ENCODE measurements around the gene ABCA2. TPM values are rescaled to one million over a fixed set of nuclear protein-coding genes. Genes with fewer than 3 reads are reported as not detected.

Gene ABCA2
- polyA plus RNA-seq, 1 donor (not counting 4 experiments of a cell fraction or from before 2014, with no cell fraction given), result 1.3 TPM

DNA sequence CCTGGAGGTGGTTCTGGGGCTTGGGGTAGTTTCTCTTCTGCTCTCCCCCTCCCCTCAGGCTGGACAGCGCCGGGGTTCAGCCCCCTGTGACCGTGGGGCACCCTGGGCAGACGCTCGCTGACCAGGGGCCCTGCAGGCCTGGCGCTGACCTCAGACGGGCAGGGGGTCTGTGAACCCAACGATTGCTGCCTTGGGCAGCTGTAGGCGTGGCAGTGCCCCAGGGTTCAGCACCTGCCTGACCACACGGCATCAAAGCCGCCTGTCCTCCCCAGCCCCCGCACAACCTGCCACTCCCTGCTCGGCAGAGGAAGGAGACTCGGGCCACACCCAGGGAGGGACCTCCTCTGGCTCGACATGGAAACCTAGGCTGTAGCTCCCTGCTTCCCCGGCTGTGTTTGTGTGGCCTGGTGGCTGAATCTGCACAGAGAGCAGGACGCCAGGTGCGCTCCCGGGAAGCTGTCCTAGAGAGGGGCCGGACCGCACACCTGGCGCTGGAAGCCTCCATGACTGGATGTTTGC is 63.8 kb downstream of the ABCA2 start:
- no peaks in the 10 kb centered on the region for H4K20me1 ChIP-seq (ENCODE audit: control insufficient read depth, extremely low read depth, insufficient read depth, low read length)
- no peaks in the 10 kb centered on the region for H3K36me3 ChIP-seq (ENCODE audit: control insufficient read depth in 2 of 2, extremely low read depth in 1 of 2, insufficient read depth in 2 of 2, low read length in 2 of 2)
- no peak overlapping the region for H3K4me3 ChIP-seq (ENCODE audit: control insufficient read depth in 2 of 3, extremely low read depth in 1 of 3, insufficient read depth in 2 of 3, low read depth in 1 of 3, low read length in 3 of 3)
- H3K9ac ChIP-seq (ENCODE audit: control insufficient read depth, extremely low read depth, insufficient read depth, low read length), result no peak overlapping the region
- dilution Hi-C loops (cut with MboI; ENCODE audit: extremely low pct_ligation_motif_present, low sequenced_read_pairs), result no loop called here
- H3K9me1 ChIP-seq (ENCODE audit: control insufficient read depth, extremely low read depth, insufficient read depth, low read length), result no peaks in the 10 kb centered on the region
- H3K27me3 ChIP-seq (ENCODE audit: control insufficient read depth, extremely low read depth, insufficient read depth, low read length), result no peaks in the 10 kb centered on the region
- H3K9me3 ChIP-seq (ENCODE audit: control insufficient read depth, low read depth, low read length), result no peaks in the 10 kb centered on the region
- TF ChIP-seq, protein P1, sequence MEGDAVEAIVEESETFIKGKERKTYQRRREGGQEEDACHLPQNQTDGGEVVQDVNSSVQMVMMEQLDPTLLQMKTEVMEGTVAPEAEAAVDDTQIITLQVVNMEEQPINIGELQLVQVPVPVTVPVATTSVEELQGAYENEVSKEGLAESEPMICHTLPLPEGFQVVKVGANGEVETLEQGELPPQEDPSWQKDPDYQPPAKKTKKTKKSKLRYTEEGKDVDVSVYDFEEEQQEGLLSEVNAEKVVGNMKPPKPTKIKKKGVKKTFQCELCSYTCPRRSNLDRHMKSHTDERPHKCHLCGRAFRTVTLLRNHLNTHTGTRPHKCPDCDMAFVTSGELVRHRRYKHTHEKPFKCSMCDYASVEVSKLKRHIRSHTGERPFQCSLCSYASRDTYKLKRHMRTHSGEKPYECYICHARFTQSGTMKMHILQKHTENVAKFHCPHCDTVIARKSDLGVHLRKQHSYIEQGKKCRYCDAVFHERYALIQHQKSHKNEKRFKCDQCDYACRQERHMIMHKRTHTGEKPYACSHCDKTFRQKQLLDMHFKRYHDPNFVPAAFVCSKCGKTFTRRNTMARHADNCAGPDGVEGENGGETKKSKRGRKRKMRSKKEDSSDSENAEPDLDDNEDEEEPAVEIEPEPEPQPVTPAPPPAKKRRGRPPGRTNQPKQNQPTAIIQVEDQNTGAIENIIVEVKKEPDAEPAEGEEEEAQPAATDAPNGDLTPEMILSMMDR (optimal IDR thresholded peaks at IDR 0.05 in 1 of 3, IDR thresholded peaks at IDR 0.05 in 1 of 3, conservative IDR thresholded peaks at IDR 0.05 in 1 of 3; ENCODE audit: extremely low read depth in 1 of 3, insufficient read depth in 2 of 3, low read length in 3 of 3), result no peak
- no peak for TF ChIP-seq EZH2 (IDR thresholded peaks at IDR 0.05; ENCODE audit: low read length)
- FAIRE-seq, result no peak
- peak overlapping the region; percentile 40 for H2AFZ ChIP-seq (ENCODE audit: control insufficient read depth, low read length)
- no peaks in the 10 kb centered on the region for H3K79me2 ChIP-seq (ENCODE audit: control insufficient read depth, insufficient read depth, low read length)
- peak overlapping the region; percentile 41 for H3K4me2 ChIP-seq (ENCODE audit: control insufficient read depth, extremely low read depth, insufficient read depth, low read depth, low read length)
- DNase-seq (ENCODE audit: low read depth, low spot score), result no peak
- H3K4me1 ChIP-seq (ENCODE audit: control insufficient read depth, extremely low read depth, insufficient read depth, low read length), result peaks cover 8% of the 10 kb centered on the region
- H3K27ac ChIP-seq (ENCODE audit: control insufficient read depth, insufficient read depth, low read length), result no peak overlapping the region

DNA sequence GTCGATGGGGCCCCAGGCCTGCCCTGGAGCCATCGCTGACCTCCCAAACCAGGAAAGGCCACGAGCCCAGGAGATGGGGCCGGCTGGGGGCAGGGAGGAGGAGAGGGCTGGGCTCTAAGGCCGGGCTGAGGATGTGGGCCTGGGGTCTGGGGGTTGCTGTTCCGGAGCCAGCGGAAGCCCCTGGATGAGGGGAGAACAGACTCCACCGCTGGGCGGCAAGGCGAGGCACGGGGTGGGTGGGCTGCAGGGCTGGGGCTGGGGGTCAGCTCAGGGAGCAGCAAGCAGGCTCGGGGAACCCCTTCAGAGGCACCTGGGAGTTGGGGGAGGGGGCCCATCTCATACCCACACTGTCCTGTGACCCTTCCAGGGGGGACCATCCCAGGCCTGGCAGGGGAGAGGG is 64.3 kb downstream of the ABCA2 start:
- dilution Hi-C loops (cut with MboI; ENCODE audit: extremely low pct_ligation_motif_present, low sequenced_read_pairs), result no loop called here
- H3K9ac ChIP-seq (ENCODE audit: control insufficient read depth, extremely low read depth, insufficient read depth, low read length), result no peak overlapping the region
- H2AFZ ChIP-seq (ENCODE audit: control insufficient read depth, low read length), result no peak overlapping the region
- no peak for TF ChIP-seq EZH2 (IDR thresholded peaks at IDR 0.05; ENCODE audit: low read length)
- TF ChIP-seq, protein P1 (optimal IDR thresholded peaks at IDR 0.05 in 1 of 3, IDR thresholded peaks at IDR 0.05 in 1 of 3, conservative IDR thresholded peaks at IDR 0.05 in 1 of 3; ENCODE audit: extremely low read depth in 1 of 3, insufficient read depth in 2 of 3, low read length in 3 of 3), result no peak
- no peak overlapping the region for H3K4me2 ChIP-seq (ENCODE audit: control insufficient read depth, extremely low read depth, insufficient read depth, low read depth, low read length)
- H3K4me3 ChIP-seq (ENCODE audit: control insufficient read depth in 2 of 3, extremely low read depth in 1 of 3, insufficient read depth in 2 of 3, low read depth in 1 of 3, low read length in 3 of 3), result no peak overlapping the region
- no peaks in the 10 kb centered on the region for H3K36me3 ChIP-seq (ENCODE audit: control insufficient read depth in 2 of 2, extremely low read depth in 1 of 2, insufficient read depth in 2 of 2, low read length in 2 of 2)
- no peaks in the 10 kb centered on the region for H4K20me1 ChIP-seq (ENCODE audit: control insufficient read depth, extremely low read depth, insufficient read depth, low read length)
- no peak overlapping the region for H3K27ac ChIP-seq (ENCODE audit: control insufficient read depth, insufficient read depth, low read length)
- FAIRE-seq, result no peak
- no peak for DNase-seq (ENCODE audit: low read depth, low spot score)
- no peaks in the 10 kb centered on the region for H3K79me2 ChIP-seq (ENCODE audit: control insufficient read depth, insufficient read depth, low read length)
- H3K27me3 ChIP-seq (ENCODE audit: control insufficient read depth, extremely low read depth, insufficient read depth, low read length), result no peaks in the 10 kb centered on the region
- peaks cover 8% of the 10 kb centered on the region for H3K4me1 ChIP-seq (ENCODE audit: control insufficient read depth, extremely low read depth, insufficient read depth, low read length)
- H3K9me3 ChIP-seq (ENCODE audit: control insufficient read depth, low read depth, low read length), result no peaks in the 10 kb centered on the region
- no peaks in the 10 kb centered on the region for H3K9me1 ChIP-seq (ENCODE audit: control insufficient read depth, extremely low read depth, insufficient read depth, low read length)

Data from keratinocyte (primary cell).